Heart left ventricle (tissue), 13 donors: ENCODE measurements around the gene ILDR2.

ENCODE experiments used
- CTCF ChIP-seq, 12 donors: fragments of 200-600 bp; sonication (generic) in 4 of 12; IDR thresholded peaks; one replicate each; pipeline versions ENCODE4 v1.5.0 to v1.8.0; 2018 to 2022; ENCODE audit warnings: antibody characterized with exemption in 12 of 12, mild to moderate bottlenecking in 5 of 12
- POLR2A ChIP-seq, 2 donors: fragments of 450-650 bp; IDR thresholded peaks; one replicate each; pipeline ENCODE4 v1.6.1; 2017; ENCODE audit warnings: antibody characterized with exemption in 2 of 2, mild to moderate bottlenecking in 2 of 2, moderate library complexity in 2 of 2
- donor health status: ischemic (EF 13 %, LVEDD 7.1; RV severe dilation, severe dysfunction).
- donor health status: DM: no; HTN: yes; CAD: no.
- donor health status: DM: no; HTN: no; CAD: no.
- donor health status: ischemic (EF 25% LVEDD 6.9; RV normal size, moderate dysfunction).
- donor health status: ischemic (EF 25% LVEDD 5.7; RV mildly dilated, moderate dysfunction).
- donor health status: ischemic (EF 35%, LVEDD 5.7; RV mildly dilated, moderate dysfunction).
- donor health status: nonischemic (EF 11% LVEDD 7.7; RV severe dilation, severe dysfunction).
- donor health status: DM: yes; HTN: yes; CAD: no.
- donor health status: PGD.
- donor health status: ischemic (EF 29% LVEDD 5.4; RV normal size, mild dysfunction).
- donor health status: nonischemic (EF 23%, LVEDD 6.1; RV moderate dilation, normal function).

DNA sequence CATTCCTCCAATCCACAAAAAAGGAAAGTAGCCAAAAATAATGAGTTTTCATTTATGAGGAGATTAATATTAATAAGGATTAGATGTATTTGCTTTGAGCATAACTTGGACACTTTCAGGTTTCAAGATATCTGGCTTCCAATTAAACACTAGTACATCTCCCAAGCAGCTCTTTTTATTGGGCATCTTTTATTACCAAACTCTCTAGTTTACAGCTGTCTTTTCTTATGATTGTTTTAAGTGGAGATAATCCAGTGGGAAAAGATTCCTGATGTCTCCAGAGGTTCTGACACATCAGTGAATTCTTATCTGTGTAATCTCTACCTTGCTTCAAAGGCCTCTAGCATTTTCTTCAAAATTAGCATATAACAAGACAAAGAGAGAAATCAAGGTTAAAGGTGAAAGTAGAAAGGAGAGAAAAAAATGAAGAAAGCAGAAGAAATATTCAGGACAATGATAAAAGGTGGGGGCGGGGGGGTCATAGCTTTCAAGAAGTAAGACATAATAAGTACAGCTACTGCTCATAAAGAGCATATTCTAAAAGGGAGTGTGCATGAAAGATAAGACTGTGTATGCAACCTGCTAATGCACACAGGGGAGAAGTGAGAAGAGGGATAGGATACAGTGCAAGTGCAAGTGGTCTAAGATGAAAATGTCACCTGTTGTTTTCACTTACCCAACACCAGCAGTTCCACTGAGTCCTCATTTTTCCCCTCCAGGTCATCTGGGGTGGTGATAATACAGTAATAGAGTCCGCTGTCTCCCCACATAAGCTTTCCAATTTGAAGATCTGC is 19.1 kb downstream of the ILDR2 start:
- no peak for TF ChIP-seq POLR2A (IDR thresholded peaks at IDR 0.05)
- no peak for TF ChIP-seq CTCF (IDR thresholded peaks at IDR 0.05)
